ENCODE results near the gene ENTR1.
"Not testable (repeated sequence)": the region's sequence is repeated elsewhere in the genome, so short reads cannot be mapped to it uniquely, and the experiment has no call there.

The ENTR1 gene

DNA sequence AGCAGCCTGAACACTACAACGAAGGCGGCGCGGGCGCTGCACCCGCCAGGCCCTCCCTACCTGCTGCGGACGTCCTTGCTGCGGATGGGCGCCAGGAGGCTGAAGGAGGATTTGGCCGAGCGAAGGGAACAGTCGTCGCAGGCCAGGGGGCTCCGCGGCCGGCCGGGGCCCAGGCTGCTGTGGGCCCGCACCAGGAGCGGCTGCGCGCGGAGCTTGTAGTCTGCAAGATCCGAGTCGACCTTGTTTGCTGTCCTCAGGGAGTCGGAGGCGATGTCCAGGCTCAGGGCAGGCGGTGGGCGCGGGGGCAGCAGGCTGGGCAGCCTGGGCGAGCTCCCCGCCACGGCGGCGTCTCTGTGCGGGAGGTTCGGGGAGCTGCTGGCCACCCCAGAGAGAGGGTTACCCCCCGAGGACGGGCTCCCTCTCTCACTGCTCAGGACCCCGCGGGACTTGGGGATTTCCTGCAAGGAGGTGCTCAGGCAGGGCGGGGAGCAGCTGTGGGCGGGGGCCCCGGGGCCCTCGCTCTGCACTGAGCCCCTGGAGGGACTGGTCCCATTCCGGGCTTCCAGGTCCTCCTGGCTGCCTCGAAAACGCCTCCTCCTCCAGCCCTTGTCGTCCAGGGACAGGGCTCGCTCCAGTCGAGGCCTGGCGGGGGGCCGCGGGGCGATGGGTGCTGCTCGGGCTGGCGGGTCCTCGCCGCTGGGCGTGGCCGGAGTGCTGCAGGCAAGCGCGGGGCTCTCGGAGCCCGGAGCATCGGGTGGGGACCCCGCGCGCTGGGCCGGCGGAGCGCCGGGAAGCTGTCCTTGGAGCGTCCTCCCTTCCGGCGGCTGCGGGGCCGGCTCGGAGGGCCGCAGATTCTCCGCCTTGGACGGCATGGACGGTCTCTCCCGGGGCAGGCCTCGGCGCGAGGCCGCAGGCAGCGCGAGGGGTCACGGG, 28.4 kb upstream of the ENTR1 start:
- DNase-seq (ENCODE audit: low read depth) = peak; percentile 11

DNA sequence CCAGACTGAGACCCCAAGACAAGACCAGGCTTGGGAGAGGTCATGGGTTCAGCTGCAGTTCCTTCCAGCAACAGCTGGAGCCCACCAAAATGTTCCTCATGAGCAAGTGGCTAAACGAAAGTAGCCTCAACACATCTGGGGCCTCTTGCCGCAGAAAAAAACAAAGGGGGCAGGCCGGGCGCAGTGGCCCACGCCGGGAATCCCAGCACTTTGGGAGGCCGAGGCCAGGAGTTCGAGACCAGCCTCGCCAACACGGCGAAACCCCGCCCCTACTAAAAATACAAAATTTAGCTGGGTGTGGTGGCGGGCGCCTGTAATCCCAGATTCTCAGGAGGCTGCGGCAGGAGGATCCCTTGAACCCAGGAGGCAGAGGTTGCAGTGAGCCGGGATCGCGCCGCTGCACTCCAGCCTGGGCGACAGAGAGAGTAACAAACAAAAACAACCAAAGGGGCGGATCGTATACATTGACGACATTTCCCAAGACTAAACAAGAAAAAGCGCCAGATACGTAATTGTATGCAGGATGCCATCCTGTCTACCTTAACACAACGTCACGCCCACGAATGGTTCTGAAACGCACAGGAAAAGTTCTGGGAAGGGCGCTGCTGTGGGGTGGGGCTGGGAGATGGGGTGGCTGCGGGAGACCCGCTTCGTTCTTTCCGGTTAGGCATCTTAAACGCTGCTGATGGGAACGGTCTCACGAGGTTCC, 27.6 kb upstream of the ENTR1 start:
- no peak for DNase-seq (ENCODE audit: low read depth)

DNA sequence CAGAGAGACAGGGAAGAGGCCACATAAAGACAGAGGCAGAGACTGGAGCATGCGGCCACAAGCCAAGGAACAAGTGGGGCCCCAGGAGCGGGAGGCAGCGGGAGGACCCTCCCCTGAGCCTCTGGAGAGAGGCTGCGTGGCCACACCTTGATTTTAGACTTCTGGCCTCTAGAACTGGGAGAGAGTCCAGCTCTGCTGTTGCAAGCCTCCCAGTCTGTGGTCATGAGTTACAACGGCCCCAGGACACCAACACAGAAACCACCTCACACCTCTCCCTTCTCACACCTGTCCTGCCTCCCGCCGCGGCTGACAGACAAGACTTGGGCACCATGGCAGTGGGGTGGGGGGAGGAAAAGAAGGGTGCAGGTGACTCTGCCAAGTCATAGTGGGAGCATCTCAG, 27.0 kb upstream of the ENTR1 start:
- DNase-seq (ENCODE audit: low read depth) = no peak

DNA sequence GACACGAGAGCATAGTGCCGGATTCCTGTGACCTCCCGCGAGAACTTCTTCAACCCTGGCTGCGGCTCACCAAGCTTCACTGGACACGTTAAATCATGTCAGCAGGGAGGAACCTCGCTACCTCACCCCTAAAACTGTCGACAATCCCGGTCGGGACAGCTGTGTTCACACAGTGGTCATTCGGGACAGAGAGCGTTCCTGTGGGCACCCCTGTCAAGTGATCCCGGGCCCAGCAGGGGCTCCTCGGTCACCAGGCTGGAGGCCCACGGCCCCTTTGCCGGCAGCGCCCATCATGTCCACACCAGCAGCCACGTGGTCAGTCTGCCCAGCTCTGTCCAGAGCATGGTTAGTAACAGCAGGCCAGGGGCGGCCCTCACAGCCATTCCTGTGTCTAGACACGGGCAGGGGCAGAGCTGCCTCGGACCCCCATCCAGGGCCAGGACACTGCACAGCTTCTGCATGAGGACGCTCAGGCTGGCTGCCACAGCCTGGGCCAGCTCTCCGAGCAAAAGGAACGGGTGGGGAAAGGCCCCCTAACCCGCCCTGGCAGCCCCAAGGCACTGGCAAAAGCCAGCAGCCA, 25.7 kb upstream of the ENTR1 start:
- DNase-seq (ENCODE audit: low read depth) = no peak

- DNase-seq (ENCODE audit: low read depth) = no peak
These were observed 24.3 kb upstream of the ENTR1 start for GRCh38 chr9:136434580-136435169.

GRCh38 chr9:136433849-136434579, 23.6 kb upstream of the ENTR1 start:
- no peak for DNase-seq (ENCODE audit: low read depth)

DNA sequence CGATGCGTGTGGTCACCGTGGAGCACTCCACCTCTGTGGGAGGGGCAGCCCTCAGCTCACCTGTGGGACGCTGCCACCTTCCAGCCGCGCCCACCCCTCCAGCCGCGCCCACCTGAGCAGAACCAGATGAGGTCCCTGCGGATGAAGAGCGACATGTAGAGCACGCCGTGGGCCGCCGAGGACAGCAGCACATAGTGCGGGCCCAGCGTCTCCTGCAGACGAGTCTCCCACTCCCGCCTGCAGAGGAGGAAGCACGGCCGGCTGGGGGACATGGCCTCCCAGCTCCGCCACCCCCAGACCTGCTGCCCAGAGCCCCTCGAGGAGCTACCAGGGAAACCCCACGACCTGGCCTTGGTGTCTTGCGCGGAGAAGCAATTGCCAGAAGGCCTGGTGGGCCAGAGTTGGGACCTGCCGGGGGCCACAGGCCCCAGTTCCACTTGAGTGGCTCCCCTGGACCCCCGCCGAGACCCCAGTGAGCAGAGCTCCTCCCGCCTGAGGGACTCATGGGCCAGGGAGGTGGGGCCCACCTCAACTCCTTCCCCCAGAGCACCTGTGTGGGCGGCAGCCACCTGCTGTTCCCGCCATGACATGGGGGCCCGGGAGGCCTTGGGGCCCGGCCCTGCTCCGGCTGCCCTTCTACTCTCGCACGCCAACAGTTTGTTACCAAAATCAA, 22.8 kb upstream of the ENTR1 start:
- no peak for DNase-seq (ENCODE audit: low read depth)

DNA sequence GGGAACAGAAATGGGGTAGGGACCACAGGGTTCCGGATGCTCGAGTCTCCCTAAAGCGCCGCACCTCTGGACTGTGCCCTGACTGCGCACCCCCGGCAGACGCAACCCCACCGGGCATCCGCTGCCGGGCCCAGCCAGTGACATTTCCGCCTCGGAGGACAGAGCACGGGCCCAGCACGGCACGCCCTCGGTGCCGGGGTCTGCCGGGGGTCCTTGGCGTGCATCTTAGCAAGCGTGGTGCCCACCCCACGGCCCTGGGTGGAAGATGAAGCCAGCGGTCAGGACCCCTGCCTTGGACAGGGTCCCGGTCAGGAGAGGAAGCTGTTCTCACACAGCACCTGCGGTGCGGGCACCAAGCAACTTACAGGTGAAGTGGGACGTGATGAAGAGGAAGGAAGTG, 22.2 kb upstream of the ENTR1 start:
- DNase-seq (ENCODE audit: low read depth) = no peak

DNA sequence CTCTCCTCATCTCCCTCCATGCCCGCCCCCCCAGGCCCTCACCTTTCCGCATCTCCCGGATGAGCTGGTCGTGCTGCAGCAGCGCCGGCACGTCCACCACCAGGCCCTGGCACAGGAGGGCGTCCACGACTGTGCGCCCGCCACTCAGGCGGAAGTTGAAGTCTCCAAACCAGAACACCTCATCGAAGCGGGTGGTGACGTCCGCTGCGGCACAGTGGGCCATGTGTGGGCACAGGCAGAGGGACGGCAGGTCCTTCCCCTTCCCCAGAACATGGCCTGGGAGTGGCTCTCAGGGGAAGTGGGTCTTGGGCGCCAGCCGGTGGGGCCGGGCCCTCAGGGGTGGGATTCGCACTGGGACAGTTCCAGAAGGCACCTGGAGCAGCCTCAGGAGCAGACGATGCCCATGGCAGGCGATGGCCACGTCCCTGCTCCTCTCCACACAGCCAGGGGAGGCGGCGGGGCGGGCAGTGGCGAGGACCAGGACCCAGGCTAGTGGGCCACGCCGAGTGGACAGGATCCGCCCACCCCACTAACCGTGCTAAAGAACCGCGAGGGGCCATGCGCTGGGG, 21.5 kb upstream of the ENTR1 start:
- DNase-seq (ENCODE audit: low read depth) = no peak

DNA sequence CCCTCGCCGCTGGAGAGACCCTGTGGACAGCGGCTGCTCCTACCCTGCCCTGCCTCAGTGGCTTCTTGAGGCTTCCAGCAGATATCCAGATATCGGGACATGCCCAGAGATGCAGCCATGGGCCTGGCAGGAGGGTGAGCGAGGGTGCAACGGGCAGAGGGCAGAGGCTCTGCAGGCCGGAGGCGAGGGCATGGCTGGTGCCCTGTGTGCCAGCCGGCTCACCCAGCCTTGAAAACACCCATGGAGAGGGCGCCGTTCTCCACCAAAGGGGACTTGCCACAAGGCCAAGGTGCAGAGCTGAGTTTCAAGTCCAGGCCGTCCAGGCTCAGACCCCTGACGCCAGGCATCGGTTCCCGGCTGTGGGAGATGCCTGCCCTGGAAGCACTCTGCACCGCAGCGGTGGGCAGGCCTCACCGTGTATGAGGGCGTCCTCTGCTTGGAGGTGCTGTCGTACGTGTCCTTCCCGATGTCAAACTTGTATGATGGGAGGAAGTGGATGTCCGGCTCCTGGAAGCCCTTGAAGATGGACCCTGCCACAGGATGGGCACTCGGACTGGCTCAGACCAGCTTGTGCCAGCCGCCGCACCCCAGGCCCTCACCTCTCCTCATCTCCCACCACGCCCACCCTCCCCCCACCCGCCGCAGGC, 20.3 kb upstream of the ENTR1 start:
- no peak for DNase-seq (ENCODE audit: low read depth)

DNA sequence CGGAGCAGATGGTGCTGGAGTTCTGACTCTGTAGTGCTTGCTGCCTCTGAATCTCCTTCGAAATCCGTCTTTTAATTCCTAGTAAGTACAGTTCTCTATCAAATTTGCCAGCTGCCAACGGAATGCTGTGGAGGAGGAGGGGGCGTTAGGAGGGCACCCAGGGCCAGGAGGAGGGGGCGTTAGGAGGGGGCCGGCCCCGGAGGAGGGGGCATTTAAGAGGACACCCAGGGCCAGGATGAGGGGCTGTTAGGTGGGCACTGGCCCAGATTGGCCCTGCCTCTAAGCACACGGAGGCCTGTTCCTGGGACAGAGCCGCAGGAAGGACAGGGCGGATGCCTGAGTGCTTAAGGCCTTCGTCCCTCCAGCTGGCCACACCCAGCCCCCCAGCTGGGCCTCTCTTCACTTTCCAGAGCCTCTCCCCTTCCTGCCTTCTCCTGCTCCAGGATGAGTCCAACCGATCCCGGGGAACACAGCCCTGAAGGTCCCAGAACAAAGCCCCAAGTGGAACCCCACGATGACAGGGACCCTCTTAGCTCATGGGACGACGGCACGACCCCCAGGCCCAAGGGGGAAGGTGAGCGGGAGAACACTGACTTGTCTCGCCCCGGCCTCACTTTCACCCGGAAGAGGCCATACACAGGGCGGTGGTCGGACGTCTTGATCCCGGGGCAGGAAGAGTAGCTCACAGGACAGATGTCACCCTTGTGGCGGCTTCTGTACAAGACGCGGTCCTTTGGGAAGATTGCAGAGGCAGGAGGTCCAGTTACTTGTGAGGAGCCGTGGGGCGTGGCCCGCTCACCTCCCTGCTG, 19.5 kb upstream of the ENTR1 start:
- DNase-seq (ENCODE audit: low read depth) = no peak

GRCh38 chr9:136429075-136429628, 18.7 kb upstream of the ENTR1 start:
- DNase-seq (ENCODE audit: low read depth) = no peak

DNA sequence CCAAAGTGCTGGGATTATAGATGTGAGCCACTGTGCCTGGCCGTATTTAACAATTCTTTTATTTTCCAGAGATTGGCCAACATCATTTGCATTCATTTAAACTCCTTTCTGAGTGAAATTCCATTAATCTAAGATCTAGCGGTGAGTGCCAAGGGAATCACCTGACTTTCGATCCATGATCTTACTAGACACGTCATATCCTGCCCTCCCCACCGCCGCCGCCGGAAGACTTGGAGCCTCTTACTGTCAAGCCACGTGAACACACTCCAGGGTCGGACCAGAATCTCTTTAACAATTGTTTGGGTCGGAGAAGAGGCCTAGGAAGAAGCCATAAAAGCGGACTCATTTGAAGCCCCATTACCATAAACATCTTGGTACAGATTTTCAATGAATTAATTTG, 16.4 kb upstream of the ENTR1 start:
- no peak for DNase-seq (ENCODE audit: low read depth)

DNA sequence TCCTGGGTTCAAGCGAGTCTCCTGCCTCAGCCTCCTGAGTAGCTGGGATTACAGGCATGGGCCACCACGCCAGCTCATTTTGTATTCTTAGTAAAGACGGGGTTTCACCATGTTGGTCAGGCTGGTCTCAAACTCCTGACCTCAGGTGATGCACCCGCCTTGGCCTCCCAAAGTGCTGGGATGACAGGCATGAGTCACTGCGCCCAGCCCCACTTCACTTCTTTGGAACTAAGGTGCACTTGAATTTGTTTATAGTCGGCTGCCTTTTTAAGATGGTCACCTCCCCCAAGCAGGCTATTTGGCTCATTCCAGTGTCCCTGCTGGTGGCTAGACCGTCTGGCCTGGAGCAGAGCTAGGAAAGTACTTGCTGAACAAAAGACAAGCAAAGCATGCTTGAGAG, 15.0 kb upstream of the ENTR1 start:
- not testable (repeated sequence) for DNase-seq (ENCODE audit: low read depth)

DNA sequence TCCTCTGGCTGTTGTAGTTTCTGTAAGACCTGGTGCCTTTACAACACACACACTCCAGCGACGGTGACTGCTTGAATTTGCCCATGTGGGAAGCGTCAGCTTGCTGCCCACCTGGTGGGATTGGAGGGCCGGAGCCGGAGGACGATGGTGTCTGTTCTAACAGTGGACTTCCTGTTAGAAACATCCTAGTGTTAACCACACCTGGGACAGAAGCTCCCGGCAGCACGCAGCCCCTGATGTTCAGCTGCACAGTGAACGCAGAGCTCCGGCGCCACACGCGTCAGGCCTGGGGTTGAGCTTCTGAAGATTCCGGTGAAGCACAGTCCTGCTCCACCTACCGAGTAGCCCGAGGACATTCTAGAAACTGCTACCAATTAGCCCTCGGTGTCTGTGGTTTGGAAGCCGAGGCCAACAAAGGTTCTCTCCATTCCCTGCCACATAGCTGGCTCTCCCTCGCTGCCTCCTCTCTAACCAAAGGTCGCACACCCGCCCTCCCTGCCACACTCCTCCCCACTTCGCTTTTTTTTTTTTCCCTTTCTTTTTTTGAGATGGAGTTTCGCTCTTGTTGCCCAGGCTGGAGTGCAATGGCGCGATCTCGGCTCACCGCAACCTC, 14.4 kb upstream of the ENTR1 start:
- no peak for DNase-seq (ENCODE audit: low read depth)

DNA sequence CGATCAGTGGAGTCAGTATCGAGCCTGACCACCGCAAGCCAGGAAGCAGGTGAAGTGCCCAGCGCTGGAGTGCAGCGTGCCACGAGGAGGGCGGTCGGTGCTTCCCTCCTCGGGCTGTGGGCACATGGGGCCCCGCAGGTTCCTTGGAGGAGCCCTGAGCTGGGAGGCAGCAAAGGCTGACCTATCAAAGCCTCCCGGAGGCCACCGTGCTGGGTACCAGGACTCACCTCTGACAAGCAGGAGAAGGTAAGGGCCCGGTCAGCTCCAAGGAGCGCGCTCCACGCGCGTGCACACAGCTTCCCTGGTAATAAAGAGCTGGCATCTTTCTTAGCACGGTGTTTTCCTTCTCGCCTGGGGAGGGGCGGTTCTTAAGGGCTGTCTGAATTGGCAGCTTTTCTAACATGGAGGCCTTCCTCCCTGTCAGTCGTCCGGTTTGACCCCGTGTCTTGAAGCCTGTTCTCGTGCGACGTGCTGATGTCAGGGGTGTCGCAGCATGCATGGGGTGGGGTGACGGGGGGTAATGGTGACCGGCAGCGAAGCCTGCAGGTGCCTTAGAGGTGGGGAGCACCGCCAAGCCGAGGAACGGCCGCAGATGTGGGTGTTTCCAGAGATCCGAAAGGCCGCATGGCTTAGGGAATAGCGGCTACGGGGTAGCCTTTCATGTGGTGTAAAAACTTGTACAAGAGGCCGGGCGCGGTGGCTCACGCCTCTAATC, 13.2 kb upstream of the ENTR1 start:
- no peak for DNase-seq (ENCODE audit: low read depth)

DNA sequence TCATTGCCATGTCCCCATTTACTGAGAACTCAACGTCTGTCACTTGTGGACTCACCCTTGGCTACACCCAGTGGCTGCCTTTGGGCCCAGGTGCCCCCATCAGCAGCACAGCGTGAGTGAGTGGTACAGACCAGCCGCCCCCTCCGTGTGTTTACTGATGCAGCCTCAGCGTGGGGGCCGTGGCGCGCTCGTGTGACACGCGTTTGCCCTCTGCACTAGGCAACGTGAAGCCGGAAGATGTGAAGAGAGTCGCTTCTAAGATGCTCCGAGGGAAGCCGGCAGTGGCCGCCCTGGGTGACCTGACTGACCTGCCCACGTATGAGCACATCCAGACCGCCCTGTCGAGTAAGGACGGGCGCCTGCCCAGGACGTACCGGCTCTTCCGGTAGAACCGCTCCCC, 12.5 kb upstream of the ENTR1 start:
- DNase-seq (ENCODE audit: low read depth) = no peak

DNA sequence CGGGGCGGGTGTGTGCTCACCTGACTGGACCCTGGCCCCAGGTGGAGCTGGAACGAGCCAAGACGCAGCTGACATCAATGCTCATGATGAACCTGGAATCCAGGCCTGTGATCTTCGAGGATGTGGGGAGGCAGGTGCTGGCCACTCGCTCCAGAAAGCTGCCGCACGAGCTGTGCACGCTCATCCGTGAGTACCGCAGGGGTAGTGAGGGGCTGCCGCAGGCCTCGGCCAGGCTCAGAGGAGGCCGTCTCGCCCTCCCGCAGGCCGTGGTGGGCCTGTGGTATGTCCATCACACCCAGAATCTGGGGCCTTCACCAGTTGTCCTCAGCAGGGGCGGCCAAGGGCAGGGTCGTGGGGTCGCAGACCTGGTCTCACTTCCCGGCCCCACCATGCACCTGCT, 11.4 kb upstream of the ENTR1 start:
- no peak for DNase-seq (ENCODE audit: low read depth)
